ENCODE data around the gene CLIC4.
"Not testable (repeated sequence)": the region's sequence is repeated elsewhere in the genome, so short reads cannot be mapped to it uniquely, and the experiment has no call there.

DNA sequence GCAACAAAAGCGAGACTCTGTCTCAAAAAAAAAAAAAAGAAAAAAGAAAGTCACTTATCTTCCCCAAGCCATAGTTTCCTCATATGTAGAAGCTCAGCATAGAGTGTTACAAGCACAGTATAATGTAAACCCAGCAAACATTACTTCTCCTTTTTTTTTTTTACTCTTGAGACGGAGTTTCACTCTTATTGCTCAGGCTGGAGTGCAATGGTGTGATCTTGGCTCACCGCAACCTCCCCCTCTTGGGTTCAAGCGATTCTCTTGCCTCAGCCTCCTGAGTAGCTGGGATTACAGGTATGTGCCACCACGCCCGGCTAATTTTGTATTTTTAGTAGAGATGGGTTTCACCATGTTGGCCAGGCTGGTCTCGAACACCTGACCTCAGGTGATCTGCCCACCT, 11.9 kb upstream of the CLIC4 start:
- TF ChIP-seq POLR2A (IDR thresholded peaks at IDR 0.05) = not testable (repeated sequence)
- TF ChIP-seq, protein P1, sequence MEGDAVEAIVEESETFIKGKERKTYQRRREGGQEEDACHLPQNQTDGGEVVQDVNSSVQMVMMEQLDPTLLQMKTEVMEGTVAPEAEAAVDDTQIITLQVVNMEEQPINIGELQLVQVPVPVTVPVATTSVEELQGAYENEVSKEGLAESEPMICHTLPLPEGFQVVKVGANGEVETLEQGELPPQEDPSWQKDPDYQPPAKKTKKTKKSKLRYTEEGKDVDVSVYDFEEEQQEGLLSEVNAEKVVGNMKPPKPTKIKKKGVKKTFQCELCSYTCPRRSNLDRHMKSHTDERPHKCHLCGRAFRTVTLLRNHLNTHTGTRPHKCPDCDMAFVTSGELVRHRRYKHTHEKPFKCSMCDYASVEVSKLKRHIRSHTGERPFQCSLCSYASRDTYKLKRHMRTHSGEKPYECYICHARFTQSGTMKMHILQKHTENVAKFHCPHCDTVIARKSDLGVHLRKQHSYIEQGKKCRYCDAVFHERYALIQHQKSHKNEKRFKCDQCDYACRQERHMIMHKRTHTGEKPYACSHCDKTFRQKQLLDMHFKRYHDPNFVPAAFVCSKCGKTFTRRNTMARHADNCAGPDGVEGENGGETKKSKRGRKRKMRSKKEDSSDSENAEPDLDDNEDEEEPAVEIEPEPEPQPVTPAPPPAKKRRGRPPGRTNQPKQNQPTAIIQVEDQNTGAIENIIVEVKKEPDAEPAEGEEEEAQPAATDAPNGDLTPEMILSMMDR (IDR thresholded peaks at IDR 0.05) = not testable (repeated sequence)
